GM12878 (cell line): ENCODE results near the gene IL1RAP. TPM values are rescaled to one million over a fixed set of nuclear protein-coding genes. Genes with fewer than 3 reads are reported as not detected.

ENCODE experiments used
- ATAC-seq: fragments of 200-7000 bp; cut with Tn5 transposase; 3 replicates; pipeline ENCODE4 v1.9.1; 2020; ENCODE audit warnings: mild to moderate bottlenecking, moderate library complexity
- BruUV-seq: library from RNA; stranded (reverse); fragments of 400-500 nt; replicated peaks from 2 replicates; lab custom pipeline; 2021; lab: Mats Ljungman, UMichigan
- CTCF ChIA-PET: fragments of 300-600 bp; sonication (Branson Sonifier 250); formaldehyde crosslinking; extraction: SDS; loops from one replicate; lab custom pipeline; 2021; ENCODE audit warnings: inconsistent platforms; lab: Yijun Ruan, JAX
- POLR2A ChIA-PET: fragments of 350-600 bp; formaldehyde crosslinking; extraction: SDS; loops from one replicate; lab custom pipeline; 2021; ENCODE audit warnings: inconsistent platforms; lab: Charles Lee
- RAD21 ChIA-PET: fragments of 300-600 bp; sonication (Branson Sonifier 250); formaldehyde crosslinking; loops from one replicate; lab custom pipeline; 2023; ENCODE audit warnings: antibody characterized with exemption; ENCODE audit not compliant: unreplicated experiment; lab: Charles Lee
- SMC1A ChIA-PET: fragments of 300-600 bp; sonication (Branson Sonifier 250); formaldehyde crosslinking; loops from one replicate; lab custom pipeline; 2023; ENCODE audit not compliant: unreplicated experiment, uncharacterized antibody; lab: Charles Lee
- DNase-seq: peaks from one replicate; pipeline ENCODE4 v3.0.0-alpha.2; 2011; ENCODE audit warnings: low read depth, low spot score
- FAIRE-seq: peaks from 3 replicates; lab custom pipeline; 2011; peaks lifted over from hg19 to GRCh38; lab: Jason Lieb, UNC
- H2AFZ ChIP-seq: 2 replicates; pipeline ENCODE4 v1.6.0; 2011; ENCODE audit warnings: low read depth, low read length, control low read depth; ENCODE audit not compliant: control insufficient read depth
- H3K27ac ChIP-seq: 2 replicates; pipeline ENCODE4 v1.5.1; 2011; ENCODE audit warnings: control low read depth; ENCODE audit not compliant: control insufficient read depth, insufficient read depth
- H3K27me3 ChIP-seq, 2 experiments: replicated peaks in 1 of 2; 2 replicates each; pipeline versions ENCODE4 v1.6.0 to v1.6.1; 2011; ENCODE audit warnings: low read length in 1 of 2; ENCODE audit not compliant: control insufficient read depth in 2 of 2, insufficient read depth in 2 of 2
- H3K36me3 ChIP-seq, 2 experiments: 2 replicates each; pipeline ENCODE4 v1.5.1; 2011; ENCODE audit warnings: low read length in 1 of 2; ENCODE audit not compliant: control insufficient read depth in 2 of 2, insufficient read depth in 2 of 2
- H3K4me1 ChIP-seq: 2 replicates; pipeline ENCODE4 v1.6.1; 2011; ENCODE audit warnings: mild to moderate bottlenecking, low read length, moderate library complexity, mixed read lengths; ENCODE audit not compliant: control insufficient read depth, insufficient read depth
- H3K4me2 ChIP-seq: 2 replicates; pipeline ENCODE4 v1.6.0; 2011; ENCODE audit warnings: control low read depth; ENCODE audit not compliant: control insufficient read depth, insufficient read depth
- H3K4me3 ChIP-seq: fragments of 200-600 bp; sonication (generic); 2 replicates; pipeline ENCODE4 v1.5.1; 2016
- H3K79me2 ChIP-seq: 2 replicates; pipeline ENCODE4 v1.6.0; 2011; ENCODE audit warnings: low read length; ENCODE audit not compliant: control insufficient read depth, insufficient read depth
- H3K9ac ChIP-seq: 2 replicates; pipeline ENCODE4 v1.8.0; 2011; ENCODE audit warnings: low read length, control low read depth, mixed read lengths; ENCODE audit not compliant: control insufficient read depth, insufficient read depth
- H3K9me3 ChIP-seq: replicated peaks from 3 replicates; pipeline ENCODE4 v1.5.1; 2011; ENCODE audit warnings: mild to moderate bottlenecking, low read length; ENCODE audit not compliant: control insufficient read depth, insufficient read depth
- H4K20me1 ChIP-seq: 2 replicates; pipeline ENCODE4 v1.6.0; 2011; ENCODE audit not compliant: control insufficient read depth, insufficient read depth
- ASH2L ChIP-seq: fragments of 300-600, 200-600 bp; sonication (generic); IDR thresholded peaks from 2 replicates; pipeline ENCODE4 v1.6.1; 2017; ENCODE audit warnings: low read depth, mild to moderate bottlenecking, borderline replicate concordance
- E2F8 ChIP-seq: fragments of 450-650 bp; IDR thresholded peaks from 2 replicates; pipeline ENCODE4 v1.6.1; 2018; ENCODE audit warnings: mild to moderate bottlenecking, low read depth, moderate library complexity; ENCODE audit not compliant: partially characterized antibody
- MXI1 ChIP-seq: fragments of 150-350 bp; IDR thresholded peaks from 2 replicates; pipeline ENCODE4 v1.6.1; 2011; ENCODE audit warnings: low read depth, mild to moderate bottlenecking, inconsistent platforms, low read length, improper control_type of control experiment
- SP1 ChIP-seq: IDR thresholded peaks from one replicate; pipeline ENCODE4 v1.6.1; 2011; ENCODE audit warnings: low read depth, low read length
- SUPT20H ChIP-seq: IDR thresholded peaks from 2 replicates; pipeline ENCODE4 v1.6.1; 2011; ENCODE audit warnings: low read depth, mild to moderate bottlenecking, low read length, moderate library complexity, borderline replicate concordance; ENCODE audit not compliant: control insufficient read depth
- SUZ12 ChIP-seq: fragments of 200-600 bp; sonication (generic); IDR thresholded peaks from one replicate; pipeline ENCODE4 v1.6.1; 2018; ENCODE audit warnings: antibody characterized with exemption, mild to moderate bottlenecking; ENCODE audit not compliant: unreplicated experiment
- TBL1XR1 ChIP-seq: IDR thresholded peaks from 2 replicates; pipeline ENCODE4 v1.6.1; 2012; ENCODE audit warnings: low read depth, low read length, improper control_type of control experiment
- YY1 ChIP-seq: IDR thresholded peaks from 2 replicates; pipeline ENCODE4 v1.6.1; 2011; ENCODE audit warnings: low read depth, mild to moderate bottlenecking, low read length
- WGBS: methylation state at CpG from one replicate; pipeline ENCODE4 v1.1.6; 2016; ENCODE audit warnings: low lambda C conversion rate; ENCODE audit not compliant: insufficient replicate concordance, insufficient coverage; ENCODE audit errors: missing lambda C conversion rate; 5-methylcytosine and 5-hydroxymethylcytosine counted together
- in situ Hi-C: fragments of 300-500 bp; cut with MboI; formaldehyde crosslinking; loops from 9 replicates; pipeline ENCODE4 v1.14.3; 2018; ENCODE audit warnings: mixed read lengths
- intact Hi-C: fragments of 100-400 bp; cut with micrococcal nuclease; formaldehyde crosslinking; loops from one replicate; pipeline ENCODE4 v1.14.2; 2022; ENCODE audit not compliant: unreplicated experiment
- polyA plus RNA-seq, 11 experiments: library from polyadenylated mRNA; depleted of rRNA in 4 of 11; unstranded in 6 of 11; stranded (reverse) in 5 of 11; fragments of >200 nt; fragmentation: Nextera tagmentation in 4 of 11; fragmentation: Illumina TruSeq in 1 of 11; extraction: Ambion mirVana in 4 of 11; extraction: Trizol in 1 of 11; gene quantifications; 1 replicate in 1 of 11; 2 replicates in 10 of 11; pipeline versions ENCODE4 v1.2.1 to v1.2.3, GENCODE V29; 2011 to 2016; ENCODE audit warnings: inconsistent platforms in 2 of 11, missing spikeins in 2 of 11, low read depth in 1 of 11
- total RNA-seq, 4 experiments: library from RNA; depleted of rRNA in 3 of 4; stranded (reverse); fragments of >200 nt in 3 of 4; fragmentation: Illumina TruSeq in 1 of 4; extraction: Trizol in 1 of 4; gene quantifications; 2 replicates each; pipeline versions ENCODE4 v1.2.1 to v1.2.3, GENCODE V29; 2013 to 2021
- TF ChIP-seq, protein P1 (sequence below): fragments of 450-650 bp; IDR thresholded peaks from 2 replicates; pipeline ENCODE4 v1.6.1; 2017; ENCODE audit warnings: borderline replicate concordance

Gene IL1RAP
- total and polyA plus RNA-seq, 10 of the 15 experiments (the other 5 are each of a cell fraction or from before 2014, with no cell fraction given) = 0.17 to 1.0 (median 0.44) TPM; not detected in 1

DNA sequence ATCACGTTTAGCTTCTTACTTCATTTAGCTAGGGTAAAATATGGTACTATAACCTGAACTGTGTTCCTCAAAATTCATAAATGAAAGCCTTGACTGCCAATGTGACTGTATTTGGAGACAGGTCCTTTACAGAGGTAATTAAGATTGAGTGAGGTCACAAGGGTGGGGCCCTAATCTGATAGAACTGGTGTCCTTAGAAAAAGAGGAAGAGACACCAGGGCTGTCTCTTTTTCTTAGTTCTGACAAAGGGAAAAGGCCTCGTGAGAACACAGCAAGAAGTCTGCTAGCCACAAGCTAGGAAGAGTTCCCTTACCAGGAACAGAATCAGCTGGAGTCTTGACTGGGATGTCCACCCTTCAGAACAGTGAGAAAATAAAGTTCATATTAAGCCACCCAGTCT lies 185.9 kb downstream of the IL1RAP start:
- CTCF ChIA-PET = interaction anchor here (1.1 to 6.8 kb wide), 8 partner anchors 10 to 739 kb away, joined by 3 to 66 read pairs (median 5); no protein-coding TSS in a partner anchor

More for the DNA sequence above, 185.9 kb downstream of the IL1RAP start:
- H3K9ac ChIP-seq = no peak overlapping the region
- H3K79me2 ChIP-seq = no peaks in the 10 kb centered on the region
- no peak for TF ChIP-seq SUZ12
- TF ChIP-seq SP1 = no peak
- TF ChIP-seq YY1 = no peak
- TF ChIP-seq ASH2L = no peak
- no peak for TF ChIP-seq MXI1
- TF ChIP-seq, protein P1, sequence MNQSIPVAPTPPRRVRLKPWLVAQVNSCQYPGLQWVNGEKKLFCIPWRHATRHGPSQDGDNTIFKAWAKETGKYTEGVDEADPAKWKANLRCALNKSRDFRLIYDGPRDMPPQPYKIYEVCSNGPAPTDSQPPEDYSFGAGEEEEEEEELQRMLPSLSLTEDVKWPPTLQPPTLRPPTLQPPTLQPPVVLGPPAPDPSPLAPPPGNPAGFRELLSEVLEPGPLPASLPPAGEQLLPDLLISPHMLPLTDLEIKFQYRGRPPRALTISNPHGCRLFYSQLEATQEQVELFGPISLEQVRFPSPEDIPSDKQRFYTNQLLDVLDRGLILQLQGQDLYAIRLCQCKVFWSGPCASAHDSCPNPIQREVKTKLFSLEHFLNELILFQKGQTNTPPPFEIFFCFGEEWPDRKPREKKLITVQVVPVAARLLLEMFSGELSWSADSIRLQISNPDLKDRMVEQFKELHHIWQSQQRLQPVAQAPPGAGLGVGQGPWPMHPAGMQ = no peak
- no peak for TF ChIP-seq TBL1XR1
- TF ChIP-seq E2F8 = no peak
- no peak for TF ChIP-seq SUPT20H
- ATAC-seq (no peak), DNase-seq (no peak), FAIRE-seq (no peak)
- RAD21 ChIA-PET = interaction anchor here (2.7 kb wide), 1 partner anchor 739 kb away, joined by 13 read pairs; no protein-coding TSS in a partner anchor
- intact Hi-C loops (loop anchor here (5.0 to 10.0 kb wide), 2 partner anchors 353 to 475 kb away; no protein-coding TSS in a partner anchor), in situ Hi-C loops (loop anchor here (5.0 kb wide), 1 partner anchor 737 kb away; no protein-coding TSS in a partner anchor)
- H3K4me2 ChIP-seq = no peak overlapping the region
- WGBS = 0% methylated on average over 2 of the region's 2 CpGs
- H3K36me3 ChIP-seq = no peaks in the 10 kb centered on the region
- H3K27ac ChIP-seq = no peak overlapping the region
- no peak overlapping the region for H3K4me3 ChIP-seq
- BruUV-seq = no TSS peak
- POLR2A ChIA-PET = no interaction called here
- no peaks in the 10 kb centered on the region for H3K4me1 ChIP-seq
- no peaks in the 10 kb centered on the region for H3K27me3 ChIP-seq
- H2AFZ ChIP-seq = no peak overlapping the region
- SMC1A ChIA-PET = interaction anchor here (1.2 to 5.6 kb wide), 2 partner anchors 351 to 738 kb away, joined by 4 to 44 read pairs; no protein-coding TSS in a partner anchor
- H4K20me1 ChIP-seq = no peaks in the 10 kb centered on the region
- H3K9me3 ChIP-seq = no peaks in the 10 kb centered on the region
